IMR-90 (cell line): ENCODE data around the gene C11orf86. TPM values are rescaled to one million over a fixed set of nuclear protein-coding genes. Genes with fewer than 3 reads are reported as not detected.

Source experiments
- ELK1 ChIP-seq: fragments of 150-350 bp; IDR thresholded peaks from 2 replicates; pipeline ENCODE4 v1.6.1; 2016; ENCODE audit warnings: low read depth, mild to moderate bottlenecking, low read length, moderate library complexity, borderline replicate concordance
- MAFK ChIP-seq: IDR thresholded peaks from 2 replicates; pipeline ENCODE4 v1.6.1; 2012; ENCODE audit warnings: low read depth, low read length, improper control_type of control experiment
- POLR2A ChIP-seq: IDR thresholded peaks from 2 replicates; pipeline ENCODE4 v1.6.1; 2012; ENCODE audit warnings: mild to moderate bottlenecking, low read depth, low read length
- SMC3 ChIP-seq: fragments of 150-350 bp; IDR thresholded peaks from 2 replicates; pipeline ENCODE4 v1.6.1; 2016; ENCODE audit warnings: low read depth, mild to moderate bottlenecking, antibody characterized with exemption, low read length, moderate library complexity
- polyA plus RNA-seq, 3 experiments: library from polyadenylated mRNA; depleted of rRNA; stranded (reverse); fragments of >200 nt; gene quantifications; 2 replicates each; pipeline ENCODE4 v1.2.3, GENCODE V29; 2012; ENCODE audit warnings: low replicate concordance in 1 of 3
- total RNA-seq: library from RNA; depleted of rRNA; stranded (reverse); fragments of >200 nt; gene quantifications from 2 replicates; pipeline ENCODE4 v1.2.3, GENCODE V29; 2012

Gene C11orf86
- total and polyA plus RNA-seq, 2 of the 4 experiments (the other 2 are of a cell fraction), result not detected

- TF ChIP-seq ELK1 (no peak), SMC3 (no peak), MAFK (no peak), POLR2A (no peak)
Measured at GRCh38 chr11:66957971-66958231, 17.2 kb upstream of the C11orf86 start (continued).
